K562 (cell line): Measurements from ENCODE around the gene ERCC3. TPM values are rescaled to one million over a fixed set of nuclear protein-coding genes. Genes with fewer than 3 reads are reported as not detected.
A peak's percentile ranks its signal among the peaks of the same experiment; 100 is the strongest.

ENCODE experiments used
- ATAC-seq: fragments of 200-7000 bp; cut with Tn5 transposase; 3 replicates; pipeline ENCODE4 v1.9.1; 2020; ENCODE audit warnings: moderate library complexity
- BruUV-seq: library from RNA; stranded (reverse); fragments of 400-500 nt; replicated peaks from 2 replicates; lab custom pipeline; 2021; lab: Mats Ljungman, UMichigan
- CTCF ChIA-PET: fragments of 300-600 bp; formaldehyde crosslinking; extraction: SDS; loops from one replicate; lab custom pipeline; 2021; ENCODE audit warnings: low intra/inter-chr PET ratio; lab: Yijun Ruan, JAX
- POLR2A ChIA-PET: fragments of 300-600, 350-650 bp; sonication (Branson Sonifier 250); formaldehyde crosslinking; extraction: SDS; loops from one replicate; lab custom pipeline; 2021; ENCODE audit warnings: antibody characterized with exemption, inconsistent platforms; lab: Yijun Ruan, JAX
- DNase-seq, 4 experiments: peaks; one replicate each; pipeline versions ENCODE4 v3.0.0 to v3.0.0-alpha.2; 2011 to 2018; ENCODE audit warnings: low spot score in 3 of 4, mixed read lengths in 3 of 4; ENCODE audit errors: extremely low read depth in 1 of 4
- FAIRE-seq: peaks from 2 replicates; lab custom pipeline; 2011; peaks lifted over from hg19 to GRCh38; lab: Jason Lieb, UNC
- H2AFZ ChIP-seq: 2 replicates; pipeline ENCODE4 v1.6.0; 2011; ENCODE audit warnings: low read depth, low read length, control low read depth, inconsistent platforms
- H3K27ac ChIP-seq: fragments of 200-600 bp; 3 replicates; pipeline ENCODE4 v1.8.0; 2011; ENCODE audit warnings: low read depth, mild to moderate bottlenecking, control low read depth, inconsistent platforms, low read length, moderate library complexity, mixed read lengths; ENCODE audit errors: extremely low read depth
- H3K27me3 ChIP-seq, 2 experiments: fragments of 300-600 bp in 1 of 2; 2 replicates in 1 of 2; 3 replicates in 1 of 2; pipeline versions ENCODE4 v1.6.0 to v1.8.0; 2011; ENCODE audit warnings: inconsistent platforms in 2 of 2, low read length in 2 of 2, mild to moderate bottlenecking in 1 of 2, mixed read lengths in 1 of 2, moderate library complexity in 1 of 2; ENCODE audit not compliant: control insufficient read depth in 2 of 2, insufficient read depth in 2 of 2
- H3K36me3 ChIP-seq: fragments of 300-600 bp; 3 replicates; pipeline ENCODE4 v1.8.0; 2011; ENCODE audit warnings: mild to moderate bottlenecking, low read length, inconsistent platforms; ENCODE audit not compliant: control insufficient read depth, insufficient read depth
- H3K4me1 ChIP-seq, 2 experiments: fragments of 200-600 bp in 1 of 2; replicated peaks in 1 of 2; 2 replicates in 1 of 2; 3 replicates in 1 of 2; pipeline versions ENCODE4 v1.5.1 to v1.8.0; 2011; ENCODE audit warnings: inconsistent platforms in 2 of 2, low read length in 2 of 2, mild to moderate bottlenecking in 1 of 2, mixed read lengths in 1 of 2, moderate library complexity in 1 of 2; ENCODE audit not compliant: control insufficient read depth in 2 of 2, insufficient read depth in 2 of 2
- H3K4me2 ChIP-seq: 2 replicates; pipeline ENCODE4 v1.6.1; 2011; ENCODE audit warnings: low read length, control low read depth, inconsistent platforms, mixed read lengths; ENCODE audit not compliant: insufficient read depth
- H3K4me3 ChIP-seq: fragments of 200-600 bp; sonication (generic), shearing (Covaris generic); 2 replicates; pipeline ENCODE4 v1.5.1; 2016; ENCODE audit warnings: control low read depth, inconsistent platforms
- H3K79me2 ChIP-seq: fragments of 200-600 bp; 3 replicates; pipeline ENCODE4 v1.8.0; 2011; ENCODE audit warnings: low read length, inconsistent platforms; ENCODE audit not compliant: control insufficient read depth, insufficient read depth
- H3K9ac ChIP-seq, 2 experiments: 2 replicates each; pipeline versions ENCODE4 v1.6.0 to v1.6.1; 2011; ENCODE audit warnings: low read depth in 2 of 2, low read length in 2 of 2, control low read depth in 1 of 2, inconsistent platforms in 1 of 2, mild to moderate bottlenecking in 1 of 2, mixed read lengths in 1 of 2; ENCODE audit not compliant: insufficient read depth in 1 of 2
- H3K9me1 ChIP-seq: one replicate; pipeline ENCODE4 v1.6.0; 2011; ENCODE audit warnings: inconsistent platforms, mild to moderate bottlenecking, low read length, moderate library complexity; ENCODE audit not compliant: control insufficient read depth, insufficient read depth
- H3K9me3 ChIP-seq: replicated peaks from 2 replicates; pipeline ENCODE4 v1.5.1; 2011; ENCODE audit warnings: low read depth, low read length, inconsistent platforms; ENCODE audit not compliant: control insufficient read depth, insufficient read depth
- H4K20me1 ChIP-seq: replicated peaks from 2 replicates; pipeline ENCODE4 v1.6.1; 2011; ENCODE audit warnings: low read length, inconsistent platforms, mixed read lengths; ENCODE audit not compliant: control insufficient read depth, insufficient read depth
- C11orf30 ChIP-seq: fragments of 450-650 bp; IDR thresholded peaks from 2 replicates; pipeline ENCODE4 v1.6.1; 2016; ENCODE audit warnings: low read depth, mild to moderate bottlenecking
- ELF1 ChIP-seq: fragments of 200-800 bp; sonication (Bioruptor generic); IDR thresholded peaks from 2 replicates; pipeline ENCODE4 v1.6.1; 2016; ENCODE audit warnings: missing genetic modification characterization, missing compliant biosample characterization
- FOXK2 ChIP-seq, 2 experiments: fragments of 450-650 bp; IDR thresholded peaks in 1 of 2; conservative IDR thresholded peaks in 1 of 2; 2 replicates each; pipeline ENCODE4 v1.6.1; 2016; ENCODE audit warnings: low read depth in 2 of 2, mild to moderate bottlenecking in 1 of 2
- HDAC8 ChIP-seq: fragments of 450-650 bp; IDR thresholded peaks from 2 replicates; pipeline ENCODE4 v1.6.1; 2016; ENCODE audit warnings: mild to moderate bottlenecking, missing genetic modification characterization, moderate library complexity, missing compliant biosample characterization
- MCM3 ChIP-seq: fragments of 450-650 bp; IDR thresholded peaks from 2 replicates; pipeline ENCODE4 v1.6.1; 2016
- MEF2A ChIP-seq: IDR thresholded peaks from 2 replicates; pipeline ENCODE4 v1.6.1; 2011; ENCODE audit warnings: low read depth, mild to moderate bottlenecking, low read length, moderate library complexity; ENCODE audit not compliant: control insufficient read depth
- SAFB2 ChIP-seq: fragments of 200-400 bp; formaldehyde crosslinking; IDR thresholded peaks from 2 replicates; pipeline ENCODE4 v1.6.1; 2018; ENCODE audit warnings: borderline replicate concordance, low read length, low read depth, moderate library complexity; ENCODE audit not compliant: severe bottlenecking
- SMAD3 ChIP-seq: fragments of 450-650 bp; formaldehyde crosslinking; conservative IDR thresholded peaks from 2 replicates; pipeline ENCODE4 v1.4.0; 2020; ENCODE audit warnings: mild to moderate bottlenecking
- ZNF316 ChIP-seq: fragments of 450-650 bp; IDR thresholded peaks from 2 replicates; pipeline ENCODE4 v1.6.1; 2016
- ZNF561 ChIP-seq: fragments of 450-650 bp; formaldehyde crosslinking; conservative IDR thresholded peaks from 2 replicates; pipeline ENCODE4 v1.4.0; 2020; ENCODE audit warnings: mild to moderate bottlenecking, moderate library complexity
- WGBS: fragments of 100-300 bp; shearing (Covaris generic); methylation state at CpG from one replicate; pipeline ENCODE4 v1.1.6; 2016; ENCODE audit warnings: low coverage, mixed read lengths; ENCODE audit not compliant: insufficient coverage; ENCODE audit errors: missing lambda C conversion rate; 5-methylcytosine and 5-hydroxymethylcytosine counted together
- in situ Hi-C: fragments of 300-500 bp; cut with MboI; formaldehyde crosslinking; loops from 4 replicates; pipeline ENCODE4 v1.15.0; 2018; ENCODE audit warnings: inconsistent platforms, mixed read lengths
- intact Hi-C: fragments of 100-400 bp; cut with micrococcal nuclease; formaldehyde crosslinking; loops from 2 replicates; pipeline ENCODE4 v1.14.2; 2022
- polyA plus RNA-seq, 8 experiments: library from polyadenylated mRNA; depleted of rRNA in 4 of 8; stranded (reverse) in 5 of 8; unstranded in 3 of 8; fragments of >200 nt; fragmentation: Nextera tagmentation in 2 of 8; fragmentation: Illumina TruSeq in 1 of 8; extraction: Ambion mirVana in 2 of 8; extraction: Trizol in 1 of 8; gene quantifications; 2 replicates each; pipeline versions ENCODE4 v1.2.1 to v1.2.3, GENCODE V29; 2011 to 2014; ENCODE audit warnings: inconsistent platforms in 1 of 8, missing spikeins in 1 of 8
- total RNA-seq, 7 experiments: library from RNA; depleted of rRNA in 6 of 7; stranded (reverse); fragments of >200 nt in 6 of 7; fragmentation: Illumina TruSeq in 2 of 7; extraction: Trizol in 2 of 7; gene quantifications; 2 replicates each; pipeline versions ENCODE4 v1.2.1 to v1.2.3, GENCODE V29; 2011 to 2021; ENCODE audit warnings: low replicate concordance in 1 of 7
- TF ChIP-seq, protein P1 (sequence below), 2 experiments: fragments of 150-350 bp in 1 of 2; IDR thresholded peaks; 2 replicates each; pipeline ENCODE4 v1.6.1; 2012 to 2016; ENCODE audit warnings: low read depth in 2 of 2, low read length in 2 of 2, mild to moderate bottlenecking in 1 of 2, moderate library complexity in 1 of 2

The ERCC3 gene
- total and polyA plus RNA-seq, 9 of the 15 experiments (the other 6 are each of a cell fraction or from before 2014, with no cell fraction given), result 17.9 to 61.5 (median 43.1) TPM

DNA sequence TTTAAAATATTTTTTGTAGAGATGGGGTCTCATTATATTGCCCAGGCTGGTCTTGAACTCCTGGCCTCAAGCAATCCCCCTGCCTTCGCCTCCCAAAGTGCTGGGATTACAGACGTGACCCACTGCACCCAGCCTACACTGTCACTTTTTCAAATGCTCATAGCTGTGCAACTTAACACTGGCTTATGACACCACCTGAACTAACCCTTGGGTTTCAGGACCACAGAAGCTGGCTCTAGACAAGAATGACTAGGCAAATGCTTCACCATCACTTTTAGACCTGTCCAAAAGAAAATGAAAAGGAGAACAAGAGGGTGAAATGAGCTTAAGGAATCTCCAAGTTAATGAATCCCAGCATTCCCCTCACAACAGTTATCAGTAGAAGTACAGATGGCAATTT, 13.3 kb downstream of the ERCC3 start (continued):
- TF ChIP-seq, protein P1, sequence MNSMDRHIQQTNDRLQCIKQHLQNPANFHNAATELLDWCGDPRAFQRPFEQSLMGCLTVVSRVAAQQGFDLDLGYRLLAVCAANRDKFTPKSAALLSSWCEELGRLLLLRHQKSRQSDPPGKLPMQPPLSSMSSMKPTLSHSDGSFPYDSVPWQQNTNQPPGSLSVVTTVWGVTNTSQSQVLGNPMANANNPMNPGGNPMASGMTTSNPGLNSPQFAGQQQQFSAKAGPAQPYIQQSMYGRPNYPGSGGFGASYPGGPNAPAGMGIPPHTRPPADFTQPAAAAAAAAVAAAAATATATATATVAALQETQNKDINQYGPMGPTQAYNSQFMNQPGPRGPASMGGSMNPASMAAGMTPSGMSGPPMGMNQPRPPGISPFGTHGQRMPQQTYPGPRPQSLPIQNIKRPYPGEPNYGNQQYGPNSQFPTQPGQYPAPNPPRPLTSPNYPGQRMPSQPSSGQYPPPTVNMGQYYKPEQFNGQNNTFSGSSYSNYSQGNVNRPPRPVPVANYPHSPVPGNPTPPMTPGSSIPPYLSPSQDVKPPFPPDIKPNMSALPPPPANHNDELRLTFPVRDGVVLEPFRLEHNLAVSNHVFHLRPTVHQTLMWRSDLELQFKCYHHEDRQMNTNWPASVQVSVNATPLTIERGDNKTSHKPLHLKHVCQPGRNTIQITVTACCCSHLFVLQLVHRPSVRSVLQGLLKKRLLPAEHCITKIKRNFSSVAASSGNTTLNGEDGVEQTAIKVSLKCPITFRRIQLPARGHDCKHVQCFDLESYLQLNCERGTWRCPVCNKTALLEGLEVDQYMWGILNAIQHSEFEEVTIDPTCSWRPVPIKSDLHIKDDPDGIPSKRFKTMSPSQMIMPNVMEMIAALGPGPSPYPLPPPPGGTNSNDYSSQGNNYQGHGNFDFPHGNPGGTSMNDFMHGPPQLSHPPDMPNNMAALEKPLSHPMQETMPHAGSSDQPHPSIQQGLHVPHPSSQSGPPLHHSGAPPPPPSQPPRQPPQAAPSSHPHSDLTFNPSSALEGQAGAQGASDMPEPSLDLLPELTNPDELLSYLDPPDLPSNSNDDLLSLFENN (IDR thresholded peaks at IDR 0.05; ENCODE audit: low read depth in 2 of 2, low read length in 2 of 2), result no peak
- TF ChIP-seq HDAC8 (tag), result no peak
- no peak for TF ChIP-seq MEF2A
- no peak for TF ChIP-seq SMAD3

DNA sequence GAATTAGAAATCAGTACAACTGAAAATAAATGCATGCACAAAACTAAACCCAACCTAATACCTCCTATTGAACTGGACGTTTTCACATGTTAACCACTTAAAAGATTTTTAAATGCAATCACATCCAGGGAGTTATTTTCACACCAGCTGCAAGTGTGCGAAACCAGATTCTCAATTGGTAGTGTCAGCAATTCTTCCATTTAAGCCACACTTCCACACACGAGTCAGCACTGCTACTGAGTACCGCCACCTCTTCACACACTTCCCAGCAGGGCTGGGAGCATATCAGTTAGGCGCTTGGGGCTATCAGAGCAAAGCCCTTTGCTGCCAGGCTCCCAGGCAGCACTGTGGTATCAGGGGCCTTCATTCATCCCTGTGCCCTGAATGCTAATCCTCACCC, 14.2 kb downstream of the ERCC3 start:
- DNase-seq (no peak), FAIRE-seq (no peak), ATAC-seq (no peak)
- ChIA-PET POLR2A (interaction anchor here (1.7 to 2.0 kb wide), 2 partner anchors 8 to 9 kb away, joined by 6 read pairs; no protein-coding TSS in a partner anchor), CTCF (no interaction called here)
- no TSS peak for BruUV-seq
- no peak overlapping the region for H3K9ac ChIP-seq
- in situ Hi-C loops, result no loop called here
- no peak overlapping the region for H2AFZ ChIP-seq
- no peak overlapping the region for H3K27ac ChIP-seq
- H3K4me2 ChIP-seq, result no peak overlapping the region
- H3K4me1 ChIP-seq, result no peaks in the 10 kb centered on the region
- H3K36me3 ChIP-seq, result peaks cover 96% of the 10 kb centered on the region
- no peak overlapping the region for H3K4me3 ChIP-seq
- no peaks in the 10 kb centered on the region for H3K27me3 ChIP-seq
- TF ChIP-seq FOXK2 (conservative IDR thresholded peaks at IDR 0.05 in 1 of 2, IDR thresholded peaks at IDR 0.05 in 1 of 2; ENCODE audit: low read depth in 2 of 2) (no peak), ZNF316 (peak; percentile 34), SAFB2 (no peak), ELF1 (tag) (no peak), MCM3 (no peak), ZNF561 (no peak), C11orf30 (0 out of 2 replicates have a peak, but pooled peaks have one; percentile 27)
- 89% methylated on average over 5 of the region's 5 CpGs for WGBS
- H3K9me1 ChIP-seq, result no peaks in the 10 kb centered on the region
- 0 out of 2 replicates have a peak, but pooled peaks cover 3% of the 10 kb centered on the region for H4K20me1 ChIP-seq
- H3K79me2 ChIP-seq, result no peaks in the 10 kb centered on the region; the same call in 2 of the 3 replicates
- intact Hi-C loops, result no loop called here
- no peaks in the 10 kb centered on the region for H3K9me3 ChIP-seq
